ENCODE results near the gene SAMD9.
"Not testable (repeated sequence)": the region's sequence is repeated elsewhere in the genome, so short reads cannot be mapped to it uniquely, and the experiment has no call there.

SAMD9 gene

DNA sequence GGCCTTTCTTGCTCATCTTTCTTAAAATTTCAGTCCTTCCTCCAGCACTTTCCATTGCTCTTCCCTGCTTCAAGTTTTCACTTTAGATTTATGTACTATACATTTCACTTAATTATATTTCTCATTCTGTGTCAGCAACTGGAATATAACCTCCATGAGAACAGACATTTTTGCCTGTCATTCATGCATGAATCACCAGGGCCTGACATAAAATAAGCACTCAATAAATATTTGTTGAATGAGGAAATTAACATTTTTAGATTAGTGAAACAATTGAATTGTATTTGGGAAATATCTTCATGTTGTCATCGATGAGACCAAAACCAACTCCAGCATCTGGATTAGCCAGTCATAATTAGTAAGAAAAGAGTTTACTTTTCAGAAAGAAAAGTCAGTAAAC is 24.3 kb upstream of the SAMD9 start:
- TF ChIP-seq, protein P1, sequence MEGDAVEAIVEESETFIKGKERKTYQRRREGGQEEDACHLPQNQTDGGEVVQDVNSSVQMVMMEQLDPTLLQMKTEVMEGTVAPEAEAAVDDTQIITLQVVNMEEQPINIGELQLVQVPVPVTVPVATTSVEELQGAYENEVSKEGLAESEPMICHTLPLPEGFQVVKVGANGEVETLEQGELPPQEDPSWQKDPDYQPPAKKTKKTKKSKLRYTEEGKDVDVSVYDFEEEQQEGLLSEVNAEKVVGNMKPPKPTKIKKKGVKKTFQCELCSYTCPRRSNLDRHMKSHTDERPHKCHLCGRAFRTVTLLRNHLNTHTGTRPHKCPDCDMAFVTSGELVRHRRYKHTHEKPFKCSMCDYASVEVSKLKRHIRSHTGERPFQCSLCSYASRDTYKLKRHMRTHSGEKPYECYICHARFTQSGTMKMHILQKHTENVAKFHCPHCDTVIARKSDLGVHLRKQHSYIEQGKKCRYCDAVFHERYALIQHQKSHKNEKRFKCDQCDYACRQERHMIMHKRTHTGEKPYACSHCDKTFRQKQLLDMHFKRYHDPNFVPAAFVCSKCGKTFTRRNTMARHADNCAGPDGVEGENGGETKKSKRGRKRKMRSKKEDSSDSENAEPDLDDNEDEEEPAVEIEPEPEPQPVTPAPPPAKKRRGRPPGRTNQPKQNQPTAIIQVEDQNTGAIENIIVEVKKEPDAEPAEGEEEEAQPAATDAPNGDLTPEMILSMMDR (IDR thresholded peaks at IDR 0.05; ENCODE audit: low read depth, low read length) = no peak
- no peak for DNase-seq (ENCODE audit: extremely low read depth, low read depth)

DNA sequence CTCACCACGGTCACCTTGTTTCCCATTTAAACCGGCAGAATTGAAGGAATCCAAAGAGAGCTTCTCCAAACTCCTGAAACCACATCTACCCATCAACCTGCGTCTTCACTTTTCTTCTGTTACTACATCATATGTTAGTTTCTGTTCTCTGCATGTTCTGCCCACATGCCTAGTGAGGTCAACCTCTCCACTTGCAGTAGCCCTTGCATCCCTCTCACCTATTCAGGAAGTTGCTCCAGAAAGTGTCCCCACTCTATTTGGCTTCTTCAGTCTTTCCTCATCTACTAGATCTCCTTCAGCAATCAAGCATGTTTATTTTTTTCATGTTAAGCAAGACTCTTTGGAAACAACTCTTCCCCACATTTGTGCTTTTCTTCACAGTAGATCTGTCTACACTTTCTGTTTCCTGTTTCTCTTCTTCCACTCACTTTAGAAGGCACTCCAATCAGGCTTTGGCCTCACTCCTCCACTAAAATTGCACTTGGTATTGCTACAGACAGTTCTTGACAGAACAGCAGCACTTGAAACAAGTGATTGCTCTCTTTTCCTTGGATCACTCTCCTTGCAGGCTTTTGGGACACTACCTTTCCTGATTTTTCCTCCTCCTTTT is 22.9 kb upstream of the SAMD9 start:
- DNase-seq (ENCODE audit: extremely low read depth, low read depth) = no peak
- TF ChIP-seq, protein P1 (IDR thresholded peaks at IDR 0.05; ENCODE audit: low read depth, low read length) = no peak

DNA sequence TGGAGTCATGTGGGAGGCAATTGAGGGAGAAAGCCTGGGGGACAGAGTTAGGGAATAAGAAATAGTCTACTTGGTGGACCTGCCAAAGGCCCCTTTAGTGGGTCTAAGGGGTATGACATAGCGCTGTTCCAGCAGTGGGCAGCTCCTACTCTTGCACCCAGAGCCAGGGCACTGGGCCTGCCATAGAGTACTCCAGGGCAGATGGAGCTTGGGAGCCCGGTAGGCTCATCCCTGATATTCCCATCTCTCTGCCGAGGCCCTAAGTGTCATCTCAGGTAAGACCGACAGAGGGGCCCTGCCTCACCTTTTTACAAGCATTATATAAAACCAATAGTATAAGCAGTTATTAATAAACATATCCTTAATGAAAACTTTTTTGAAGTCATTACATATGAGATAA is 20.8 kb upstream of the SAMD9 start:
- TF ChIP-seq, protein P1 (IDR thresholded peaks at IDR 0.05; ENCODE audit: low read depth, low read length) = no peak
- DNase-seq (ENCODE audit: extremely low read depth, low read depth) = no peak

DNA sequence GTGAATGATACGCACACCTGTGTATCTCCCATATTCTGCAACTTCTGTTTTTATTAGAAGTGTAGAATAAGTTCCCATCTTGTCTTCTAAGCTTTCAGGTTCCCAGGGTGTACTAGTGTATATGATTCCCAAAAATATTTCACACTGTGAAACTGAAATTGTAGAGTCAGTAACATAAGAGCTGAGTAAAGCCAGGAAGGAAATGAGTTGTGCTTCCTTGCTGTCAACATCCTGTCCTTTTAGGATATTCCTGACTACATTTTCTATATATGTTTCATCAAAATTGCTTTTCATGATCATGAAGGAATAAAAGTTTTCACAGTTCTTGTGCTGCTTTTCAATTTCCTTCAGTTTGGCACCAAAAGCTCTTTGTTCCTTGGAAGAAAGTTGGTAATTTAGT is 15.2 kb upstream of the SAMD9 start:
- TF ChIP-seq, protein P1 (IDR thresholded peaks at IDR 0.05; ENCODE audit: low read depth, low read length) = no peak
- DNase-seq (ENCODE audit: extremely low read depth, low read depth) = no peak

- DNase-seq (ENCODE audit: extremely low read depth, low read depth) = no peak
- TF ChIP-seq, protein P1 (IDR thresholded peaks at IDR 0.05; ENCODE audit: low read depth, low read length) = no peak
Measured at GRCh38 chr7:93132216-93132615, 14.4 kb upstream of the SAMD9 start.

DNA sequence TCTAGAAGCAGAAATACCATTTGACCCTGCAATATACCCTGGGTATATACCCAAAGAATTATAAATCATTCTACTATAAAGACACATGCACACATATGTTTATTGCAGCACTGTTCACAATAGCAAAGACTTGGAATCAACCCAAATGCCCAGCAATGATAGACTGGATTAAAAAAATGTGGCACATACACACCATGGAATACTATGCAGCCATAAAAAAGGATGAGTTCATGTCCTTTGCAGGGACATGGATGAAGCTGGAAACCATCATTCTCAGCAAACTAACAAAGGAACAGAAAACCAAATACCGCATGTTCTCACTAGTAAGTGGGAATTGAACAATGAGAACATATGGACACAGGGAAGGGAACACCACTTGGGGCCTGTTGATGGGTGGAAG is 9.2 kb upstream of the SAMD9 start:
- DNase-seq (ENCODE audit: extremely low read depth, low read depth) = not testable (repeated sequence)

DNA sequence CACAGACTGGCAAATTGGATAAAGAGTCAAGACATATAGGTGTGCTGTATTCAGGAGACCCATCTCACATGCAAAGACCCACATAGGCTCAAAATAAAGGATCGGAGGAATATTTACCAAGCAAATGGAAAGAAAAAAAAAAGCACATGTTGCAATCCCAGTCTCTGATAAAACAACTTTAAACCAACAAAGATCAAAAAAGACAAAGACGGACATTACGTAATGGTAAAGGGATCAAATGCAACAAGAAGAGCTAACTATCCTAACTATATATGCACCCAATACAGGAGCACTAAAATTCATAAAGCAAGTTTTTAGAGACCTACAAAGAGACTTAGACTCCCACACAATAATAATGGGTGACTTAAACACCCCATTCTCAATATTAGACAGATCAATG is 5.8 kb upstream of the SAMD9 start:
- DNase-seq (ENCODE audit: extremely low read depth, low read depth) = not testable (repeated sequence)

DNA sequence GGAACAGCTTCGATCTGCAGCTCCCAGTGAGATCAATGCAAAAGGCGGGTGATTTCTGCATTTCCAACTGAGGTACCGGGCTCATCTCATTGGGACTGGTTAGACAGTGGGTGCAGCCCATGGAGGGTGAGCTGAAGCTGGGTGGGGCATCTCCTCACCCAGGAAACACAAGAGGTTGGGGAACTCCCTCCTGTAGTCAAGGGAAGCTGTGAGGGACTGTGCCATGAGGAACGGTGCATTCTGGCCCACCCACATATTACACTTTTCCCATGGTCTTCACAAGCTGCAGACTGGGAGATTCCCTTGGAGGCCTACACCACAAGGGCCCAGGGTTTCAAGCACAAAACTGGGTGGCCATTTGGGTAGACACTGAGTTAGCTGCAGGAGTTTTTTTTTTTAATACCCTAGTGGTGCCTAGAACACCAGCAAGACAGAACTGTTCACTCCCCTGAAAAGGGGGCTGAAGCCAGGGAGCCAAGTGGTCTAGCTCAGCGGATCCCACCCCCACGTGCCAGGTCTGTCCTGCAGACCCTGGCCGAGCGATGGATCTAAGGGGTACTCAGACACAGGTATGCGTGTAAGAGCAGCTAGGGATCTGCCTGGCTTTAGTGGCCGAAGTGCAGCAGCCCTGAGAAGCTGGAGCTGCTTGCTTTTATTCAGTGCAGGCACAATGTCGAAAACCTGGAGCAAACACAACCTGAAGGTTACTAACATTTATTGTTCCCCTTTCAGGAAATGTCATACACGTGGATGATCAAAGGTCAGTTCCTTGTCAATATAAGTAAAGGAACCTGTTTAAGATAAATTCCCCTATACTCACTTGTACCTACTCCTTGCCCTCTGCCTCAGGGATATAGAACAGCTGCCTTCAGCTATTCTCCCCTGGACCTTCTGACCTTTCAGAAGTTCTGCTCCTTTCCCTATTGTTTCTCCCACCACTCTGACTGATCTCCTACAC is 3.1 kb upstream of the SAMD9 start:
- DNase-seq (ENCODE audit: extremely low read depth, low read depth) = no peak
- TF ChIP-seq, protein P1 (IDR thresholded peaks at IDR 0.05; ENCODE audit: low read depth, low read length) = no peak
